ENCODE results near the gene PTPRT.

DNA sequence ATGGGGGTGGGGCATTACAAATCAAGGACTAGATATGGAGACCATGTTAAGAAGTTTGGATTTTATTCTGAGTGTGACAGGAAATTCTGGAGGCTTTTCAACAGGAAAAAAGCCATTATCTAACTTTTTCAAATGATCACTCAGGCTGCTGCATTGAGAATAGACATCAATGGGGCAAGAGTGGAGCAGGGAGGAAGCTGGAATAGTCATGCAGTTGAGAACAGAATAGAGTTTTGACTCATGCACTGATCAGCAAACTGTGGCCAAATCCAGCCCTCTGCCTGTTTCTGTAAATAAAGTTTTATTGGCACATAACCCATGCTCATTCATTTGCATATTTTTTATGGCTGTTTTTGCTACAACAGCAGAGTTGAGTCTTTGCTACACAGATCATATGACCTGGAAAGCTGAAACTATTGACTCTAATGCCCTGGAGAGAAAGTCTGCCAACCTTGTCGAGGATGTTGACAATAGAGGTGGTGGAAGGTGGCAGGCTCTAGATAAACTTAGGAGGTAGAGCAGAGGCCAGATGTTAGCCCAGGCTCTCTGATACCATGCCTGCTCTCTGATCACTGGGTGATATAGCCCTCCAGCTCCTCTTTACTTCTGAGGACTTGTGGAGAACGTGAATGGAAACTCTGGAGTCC lies 441.8 kb downstream of the PTPRT start:
- TF ChIP-seq TARDBP (IDR thresholded peaks at IDR 0.05) (no peak), BHLHE40 (IDR thresholded peaks at IDR 0.05; ENCODE audit: borderline replicate concordance) (no peak), SP1 (IDR thresholded peaks at IDR 0.05) (no peak), FOXK2 (IDR thresholded peaks at IDR 0.05) (no peak), ZNF384 (IDR thresholded peaks at IDR 0.05) (no peak), FOXM1 (IDR thresholded peaks at IDR 0.05; ENCODE audit: borderline replicate concordance) (no peak), FOXA1 (IDR thresholded peaks at IDR 0.05) (no peak), ELF4 (IDR thresholded peaks at IDR 0.05) (no peak), SUZ12 (IDR thresholded peaks at IDR 0.05) (no peak), NFRKB (IDR thresholded peaks at IDR 0.05) (no peak)
- TF ChIP-seq, protein P1, sequence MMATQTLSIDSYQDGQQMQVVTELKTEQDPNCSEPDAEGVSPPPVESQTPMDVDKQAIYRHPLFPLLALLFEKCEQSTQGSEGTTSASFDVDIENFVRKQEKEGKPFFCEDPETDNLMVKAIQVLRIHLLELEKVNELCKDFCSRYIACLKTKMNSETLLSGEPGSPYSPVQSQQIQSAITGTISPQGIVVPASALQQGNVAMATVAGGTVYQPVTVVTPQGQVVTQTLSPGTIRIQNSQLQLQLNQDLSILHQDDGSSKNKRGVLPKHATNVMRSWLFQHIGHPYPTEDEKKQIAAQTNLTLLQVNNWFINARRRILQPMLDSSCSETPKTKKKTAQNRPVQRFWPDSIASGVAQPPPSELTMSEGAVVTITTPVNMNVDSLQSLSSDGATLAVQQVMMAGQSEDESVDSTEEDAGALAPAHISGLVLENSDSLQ (IDR thresholded peaks at IDR 0.05) = no peak
